A673 (cell line): Measurements from ENCODE around the gene TMEM243. TPM values are rescaled to one million over a fixed set of nuclear protein-coding genes. Genes with fewer than 3 reads are reported as not detected.

Experiments used
- BruUV-seq: library from RNA; stranded (reverse); fragments of 400-500 nt; replicated peaks from 2 replicates; lab custom pipeline; 2021; lab: Mats Ljungman, UMichigan
- CTCF ChIA-PET: fragments of 300-600 bp; sonication (Branson Sonifier 250); formaldehyde crosslinking; loops from one replicate; lab custom pipeline; 2022; ENCODE audit warnings: antibody characterized with exemption; lab: Charles Lee
- POLR2A ChIA-PET: fragments of 300-600 bp; sonication (Branson Sonifier 250); formaldehyde crosslinking; loops from one replicate; lab custom pipeline; 2022; ENCODE audit warnings: antibody characterized with exemption; ENCODE audit not compliant: low non-redundant PET; lab: Charles Lee
- DNase-seq: peaks from one replicate; pipeline ENCODE4 v3.0.0-alpha.2; 2015; ENCODE audit warnings: low spot score
- H3K27ac ChIP-seq: fragments of 200-600 bp; sonication (generic); 2 replicates; pipeline ENCODE4 v1.5.1; 2016; ENCODE audit warnings: mixed run types, low read depth, mild to moderate bottlenecking, mixed read lengths, antibody characterized with exemption, low read length; ENCODE audit not compliant: poor library complexity, severe bottlenecking
- H3K27me3 ChIP-seq: fragments of 200-600 bp; sonication (generic); replicated peaks from 2 replicates; pipeline ENCODE4 v1.6.1; 2017; ENCODE audit warnings: mixed run types, low read depth, mild to moderate bottlenecking, mixed read lengths, antibody characterized with exemption, low read length; ENCODE audit not compliant: insufficient read depth, poor library complexity
- H3K36me3 ChIP-seq: fragments of 200-600 bp; sonication (generic); 2 replicates; pipeline ENCODE4 v1.6.1; 2016; ENCODE audit warnings: mixed run types, mild to moderate bottlenecking, mixed read lengths, antibody characterized with exemption, low read length; ENCODE audit not compliant: insufficient read depth, poor library complexity, severe bottlenecking
- H3K4me1 ChIP-seq: fragments of 200-600 bp; sonication (generic); 2 replicates; pipeline ENCODE4 v1.6.1; 2017; ENCODE audit warnings: mixed run types, mild to moderate bottlenecking, mixed read lengths, antibody characterized with exemption, low read length; ENCODE audit not compliant: insufficient read depth, poor library complexity, severe bottlenecking
- H3K4me3 ChIP-seq: fragments of 200-600 bp; sonication (generic); 2 replicates; pipeline ENCODE4 v1.5.1; 2016; ENCODE audit warnings: low read depth, mixed run types, mild to moderate bottlenecking, mixed read lengths, low read length; ENCODE audit not compliant: poor library complexity, severe bottlenecking
- H3K9me3 ChIP-seq: fragments of 200-600 bp; sonication (generic); 2 replicates; pipeline ENCODE4 v1.6.1; 2016; ENCODE audit warnings: mixed run types, low read depth, mild to moderate bottlenecking, mixed read lengths, antibody characterized with exemption, low read length; ENCODE audit not compliant: poor library complexity, severe bottlenecking
- CTCF ChIP-seq: fragments of 300-800, 200-600 bp; sonication (generic); conservative IDR thresholded peaks from 2 replicates; pipeline ENCODE4 v1.5.1; 2017; ENCODE audit warnings: low read depth, mild to moderate bottlenecking, antibody characterized with exemption, low read length, moderate library complexity, mixed read lengths
- EZH2 ChIP-seq: fragments of 200-600 bp; sonication (generic); IDR thresholded peaks from 2 replicates; pipeline ENCODE4 v1.6.1; 2017; ENCODE audit warnings: borderline replicate concordance, low read depth, mild to moderate bottlenecking, mixed read lengths, antibody characterized with exemption, low read length; ENCODE audit not compliant: poor library complexity, severe bottlenecking
- intact Hi-C: fragments of 100-400 bp; cut with micrococcal nuclease; formaldehyde crosslinking; loops from one replicate; pipeline ENCODE4 v1.10.0; 2022; ENCODE audit not compliant: unreplicated experiment
- total RNA-seq: library from RNA; stranded (reverse); gene quantifications from 2 replicates; pipeline ENCODE4 v1.2.3, GENCODE V29; 2021

Gene TMEM243
- total RNA-seq, 1 experiment from 2014 or later: 24.5 TPM

GRCh38 chr7:87159538-87159937, 60.0 kb downstream of the TMEM243 start:
- intact Hi-C loops: no loop called here
- Histone ChIP-seq H3K4me3 (no peak overlapping the region), H3K27me3 (no peaks in the 10 kb centered on the region), H3K27ac (no peak overlapping the region), H3K4me1 (peaks cover 11% of the 10 kb centered on the region), H3K36me3 (peaks cover 27% of the 10 kb centered on the region), H3K9me3 (no peaks in the 10 kb centered on the region)
- no peak for TF ChIP-seq CTCF
- no peak for TF ChIP-seq EZH2
- no peak for DNase-seq
- BruUV-seq: no TSS peak
- ChIA-PET POLR2A (no interaction called here), CTCF (no interaction called here)

GRCh38 chr7:87156709-87157108, 62.8 kb downstream of the TMEM243 start:
- no peaks in the 10 kb centered on the region for H3K27me3 ChIP-seq
- POLR2A ChIA-PET: no interaction called here
- TF ChIP-seq EZH2: no peak
- TF ChIP-seq CTCF: no peak
- DNase-seq: no peak
- peaks cover 11% of the 10 kb centered on the region for H3K4me1 ChIP-seq
- H3K4me3 ChIP-seq: no peak overlapping the region
- intact Hi-C loops: no loop called here
- H3K27ac ChIP-seq: no peak overlapping the region
- peaks cover 11% of the 10 kb centered on the region for H3K36me3 ChIP-seq
- CTCF ChIA-PET: no interaction called here
- no TSS peak for BruUV-seq
- no peaks in the 10 kb centered on the region for H3K9me3 ChIP-seq

- no TSS peak for BruUV-seq
- Histone ChIP-seq H3K27me3 (no peaks in the 10 kb centered on the region), H3K4me1 (peaks cover 11% of the 10 kb centered on the region), H3K36me3 (peaks cover 11% of the 10 kb centered on the region), H3K9me3 (no peaks in the 10 kb centered on the region), H3K27ac (no peak overlapping the region), H3K4me3 (no peak overlapping the region)
- ChIA-PET CTCF (no interaction called here), POLR2A (no interaction called here)
- TF ChIP-seq CTCF: no peak
- no peak for TF ChIP-seq EZH2
- DNase-seq: no peak
- intact Hi-C loops: no loop called here
Observed at GRCh38 chr7:87155788-87156187, 63.7 kb downstream of the TMEM243 start.
